WERI-Rb-1 (cell line): ENCODE measurements around the gene INTU.

Experiments
- DNase-seq: peaks from one replicate; pipeline ENCODE4 v3.0.0-alpha.2; 2020
- H3K27ac ChIP-seq: fragments of 250-450 bp; sonication (Bioruptor Pico); 2 replicates; pipeline ENCODE4 v1.5.1; 2020; ENCODE audit warnings: mild to moderate bottlenecking, moderate library complexity
- H3K27me3 ChIP-seq: fragments of 250-450 bp; sonication (Bioruptor Pico); 2 replicates; pipeline ENCODE4 v1.5.1; 2021; ENCODE audit warnings: mild to moderate bottlenecking, low read depth, moderate library complexity; ENCODE audit not compliant: insufficient read depth, severe bottlenecking
- H3K36me3 ChIP-seq: fragments of 250-450 bp; sonication (Bioruptor Pico); 2 replicates; pipeline ENCODE4 v1.5.1; 2020; ENCODE audit warnings: mild to moderate bottlenecking, moderate library complexity
- H3K4me3 ChIP-seq: 2 replicates; pipeline ENCODE4 v1.5.1; 2011; ENCODE audit warnings: low read depth, mild to moderate bottlenecking, control low read depth, low read length
- H3K9me3 ChIP-seq: fragments of 250-450 bp; sonication (Bioruptor Pico); 2 replicates; pipeline ENCODE4 v1.5.1; 2021; ENCODE audit warnings: mild to moderate bottlenecking, moderate library complexity; ENCODE audit not compliant: severe bottlenecking
- TF ChIP-seq, protein P1 (sequence below): IDR thresholded peaks from 2 replicates; pipeline ENCODE4 v1.5.1; 2011; ENCODE audit warnings: low read depth, mild to moderate bottlenecking, control low read depth, inconsistent platforms, low read length

The INTU gene

DNA sequence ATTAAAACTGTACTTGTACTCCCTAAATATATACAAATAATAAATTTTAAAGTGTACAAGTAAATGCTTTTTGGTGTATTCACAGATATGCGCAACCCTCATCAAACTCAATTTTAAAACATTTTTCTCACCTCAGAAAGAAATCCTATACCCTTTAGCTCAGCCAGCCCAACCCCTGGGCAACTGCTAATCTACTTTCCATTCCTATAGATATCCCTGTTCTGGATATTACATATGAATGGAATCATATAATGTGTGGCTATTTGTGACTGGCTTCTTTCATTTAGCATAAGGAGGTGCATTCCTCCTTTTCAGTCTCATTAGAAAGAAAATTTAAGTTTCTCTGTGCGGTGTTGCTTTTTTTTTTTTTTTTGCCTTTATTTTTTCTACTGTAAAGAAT, 39.4 kb downstream of the INTU start:
- Histone ChIP-seq H3K36me3 (no peaks in the 10 kb centered on the region; the same call in 1 of the 2 replicates), H3K27ac (no peak overlapping the region), H3K9me3 (no peaks in the 10 kb centered on the region), H3K27me3 (no peaks in the 10 kb centered on the region), H3K4me3 (no peak overlapping the region)
- TF ChIP-seq, protein P1, sequence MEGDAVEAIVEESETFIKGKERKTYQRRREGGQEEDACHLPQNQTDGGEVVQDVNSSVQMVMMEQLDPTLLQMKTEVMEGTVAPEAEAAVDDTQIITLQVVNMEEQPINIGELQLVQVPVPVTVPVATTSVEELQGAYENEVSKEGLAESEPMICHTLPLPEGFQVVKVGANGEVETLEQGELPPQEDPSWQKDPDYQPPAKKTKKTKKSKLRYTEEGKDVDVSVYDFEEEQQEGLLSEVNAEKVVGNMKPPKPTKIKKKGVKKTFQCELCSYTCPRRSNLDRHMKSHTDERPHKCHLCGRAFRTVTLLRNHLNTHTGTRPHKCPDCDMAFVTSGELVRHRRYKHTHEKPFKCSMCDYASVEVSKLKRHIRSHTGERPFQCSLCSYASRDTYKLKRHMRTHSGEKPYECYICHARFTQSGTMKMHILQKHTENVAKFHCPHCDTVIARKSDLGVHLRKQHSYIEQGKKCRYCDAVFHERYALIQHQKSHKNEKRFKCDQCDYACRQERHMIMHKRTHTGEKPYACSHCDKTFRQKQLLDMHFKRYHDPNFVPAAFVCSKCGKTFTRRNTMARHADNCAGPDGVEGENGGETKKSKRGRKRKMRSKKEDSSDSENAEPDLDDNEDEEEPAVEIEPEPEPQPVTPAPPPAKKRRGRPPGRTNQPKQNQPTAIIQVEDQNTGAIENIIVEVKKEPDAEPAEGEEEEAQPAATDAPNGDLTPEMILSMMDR: no peak
- DNase-seq: no peak

DNA sequence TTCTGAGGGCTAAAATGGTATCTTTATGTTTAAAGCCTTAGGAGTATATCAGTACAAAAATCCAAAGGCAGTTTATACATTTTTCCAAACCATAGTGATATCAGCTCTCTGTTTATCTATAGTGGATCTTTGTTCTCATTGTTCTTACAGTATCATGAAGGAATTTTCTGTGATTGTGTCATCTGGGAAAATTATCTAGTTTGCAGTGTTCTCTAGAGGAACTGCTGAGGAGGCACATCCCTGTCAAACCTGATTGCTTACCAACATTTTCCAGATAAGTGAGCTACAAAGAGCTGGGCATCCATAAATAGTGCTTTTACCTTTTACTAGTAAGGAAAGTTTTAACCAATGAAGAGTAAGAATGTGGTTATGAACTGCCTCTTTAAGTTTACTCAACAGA, 52.5 kb downstream of the INTU start:
- Histone ChIP-seq H3K27me3 (no peaks in the 10 kb centered on the region), H3K4me3 (no peak overlapping the region), H3K27ac (no peak overlapping the region), H3K36me3 (no peaks in the 10 kb centered on the region; the same call in 1 of the 2 replicates), H3K9me3 (no peaks in the 10 kb centered on the region)
- DNase-seq: no peak
- TF ChIP-seq, protein P1: no peak

DNA sequence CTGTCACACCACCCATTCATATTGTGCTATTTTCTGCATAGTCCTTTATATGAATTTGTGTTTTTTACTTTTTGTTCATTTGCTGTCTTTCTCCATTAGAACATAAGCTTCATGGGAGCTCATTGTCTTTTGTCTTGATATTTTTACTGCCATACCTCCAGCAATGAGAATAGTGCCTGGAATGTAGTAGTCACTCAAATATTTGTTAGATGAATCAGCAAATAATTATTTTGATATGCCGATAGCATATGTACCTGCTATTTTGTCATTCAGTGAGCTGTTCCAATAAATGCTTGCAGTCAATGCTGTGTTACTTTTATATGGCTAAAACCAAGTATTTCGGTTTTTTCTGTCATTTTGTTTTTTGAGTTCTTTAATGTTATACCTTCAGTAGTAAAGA, 53.9 kb downstream of the INTU start:
- no peaks in the 10 kb centered on the region; the same call in 1 of the 2 replicates for H3K36me3 ChIP-seq
- no peaks in the 10 kb centered on the region for H3K27me3 ChIP-seq
- DNase-seq: no peak
- H3K4me3 ChIP-seq: no peak overlapping the region
- H3K9me3 ChIP-seq: no peaks in the 10 kb centered on the region
- no peak overlapping the region for H3K27ac ChIP-seq
- TF ChIP-seq, protein P1: no peak

DNA sequence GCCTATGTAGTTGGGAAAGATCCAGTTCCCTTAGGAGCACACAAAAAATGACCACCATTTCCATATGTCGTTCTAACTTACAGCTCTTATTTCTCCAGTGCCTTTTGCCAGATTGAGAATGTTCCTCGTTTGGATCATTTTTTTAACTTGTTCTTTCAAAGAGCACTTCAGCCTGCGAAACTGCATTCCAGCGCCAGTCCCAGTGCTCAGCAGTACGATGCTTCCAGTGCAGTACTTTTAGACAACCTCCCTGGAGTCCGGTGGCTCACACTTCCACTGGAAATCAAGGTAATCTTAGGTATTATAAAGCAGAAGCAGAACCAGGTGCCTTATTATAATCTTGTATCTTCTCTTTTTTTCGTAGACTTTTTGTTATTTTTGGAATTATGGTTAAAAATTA, 54.8 kb downstream of the INTU start:
- H3K9me3 ChIP-seq: no peaks in the 10 kb centered on the region
- no peaks in the 10 kb centered on the region; the same call in 1 of the 2 replicates for H3K36me3 ChIP-seq
- H3K4me3 ChIP-seq: no peak overlapping the region
- TF ChIP-seq, protein P1: no peak
- H3K27me3 ChIP-seq: no peaks in the 10 kb centered on the region
- no peak overlapping the region for H3K27ac ChIP-seq
- DNase-seq: no peak

DNA sequence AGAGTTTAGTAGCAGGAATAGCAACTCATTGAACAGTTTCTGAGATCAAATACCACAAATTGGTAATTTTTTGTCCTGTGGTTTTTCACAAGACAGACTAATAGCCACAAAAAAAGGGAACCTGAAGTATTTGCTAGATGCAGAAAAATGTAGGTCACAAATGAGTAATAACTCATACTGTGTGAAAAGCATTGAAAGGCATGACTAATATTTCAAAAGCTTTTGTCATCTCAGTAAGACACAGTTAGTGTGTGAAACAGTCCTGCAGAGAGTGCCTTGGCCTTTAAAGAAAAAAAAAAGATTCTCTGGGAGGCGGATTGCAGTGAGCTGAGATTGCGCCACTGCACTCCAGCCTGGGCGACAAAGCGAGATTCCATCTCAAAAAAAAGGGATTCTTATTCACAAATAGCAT, 66.0 kb downstream of the INTU start:
- DNase-seq: no peak
- no peaks in the 10 kb centered on the region for H3K27me3 ChIP-seq
- TF ChIP-seq, protein P1: no peak
- H3K9me3 ChIP-seq: no peaks in the 10 kb centered on the region
- no peaks in the 10 kb centered on the region for H3K36me3 ChIP-seq
- H3K27ac ChIP-seq: no peak overlapping the region
- H3K4me3 ChIP-seq: no peak overlapping the region

DNA sequence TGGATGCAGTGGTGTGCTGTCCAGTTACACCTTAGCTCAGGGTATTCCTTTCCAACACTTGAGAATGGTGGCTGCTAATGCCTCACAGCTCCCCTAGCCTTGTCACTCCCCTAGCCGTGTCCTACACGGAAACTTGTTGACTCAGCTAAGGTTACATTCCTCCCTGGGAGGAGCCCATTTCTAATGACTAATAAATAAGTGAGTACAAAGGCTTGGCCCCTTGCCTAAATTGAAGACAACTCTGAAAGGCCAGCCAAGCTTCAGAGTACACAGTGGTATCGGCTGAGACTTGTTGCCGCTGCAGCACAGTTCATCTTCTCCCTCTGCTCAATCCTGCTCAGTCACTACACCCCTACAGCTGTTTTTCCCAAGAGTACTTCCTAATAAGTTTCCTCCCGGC, 76.2 kb downstream of the INTU start:
- Histone ChIP-seq H3K9me3 (no peaks in the 10 kb centered on the region), H3K4me3 (no peak overlapping the region), H3K36me3 (peaks cover 5% of the 10 kb centered on the region), H3K27me3 (no peaks in the 10 kb centered on the region), H3K27ac (no peak overlapping the region)
- TF ChIP-seq, protein P1: no peak
- DNase-seq: no peak
